ENCODE measurements around the gene MYBPC2. TPM values are rescaled to one million over a fixed set of nuclear protein-coding genes. Genes with fewer than 3 reads are reported as not detected.

MYBPC2 gene
- total RNA-seq, 1 donor: 0.10 TPM

DNA sequence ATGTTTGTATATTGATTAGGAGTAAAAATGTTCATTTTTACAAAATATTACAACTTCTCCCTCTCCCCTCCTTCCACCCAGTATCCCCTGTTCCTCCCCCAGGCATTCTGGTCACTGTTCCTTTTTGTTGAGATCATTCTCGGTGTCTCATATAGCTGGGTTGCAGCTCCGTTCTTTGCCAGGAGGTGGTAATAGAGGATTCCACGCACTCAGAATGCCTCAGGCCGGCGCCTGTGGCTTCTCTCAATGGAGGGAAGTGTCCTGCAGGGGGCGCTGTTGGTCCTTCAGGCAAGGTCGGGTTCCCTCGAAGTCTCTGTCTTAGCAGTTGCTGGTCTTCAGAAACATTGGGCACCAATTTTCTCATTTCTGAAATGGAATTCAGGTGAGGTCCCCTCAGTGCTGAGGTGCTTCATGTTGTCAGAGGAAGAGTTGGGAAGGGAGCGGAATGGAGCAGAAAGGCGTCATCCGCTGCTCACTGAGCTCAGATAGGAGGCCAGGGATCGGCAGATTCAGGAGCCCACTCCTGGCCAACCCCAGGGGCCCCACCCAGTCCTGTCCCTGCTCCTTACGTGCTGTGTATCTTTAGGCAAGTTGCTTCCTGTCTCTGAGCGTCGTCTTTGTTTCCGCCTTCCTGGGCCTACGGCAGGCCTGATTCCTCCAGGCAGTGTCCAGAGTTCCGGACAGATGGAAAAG, 54.3 kb downstream of the MYBPC2 start:
- no peaks in the 10 kb centered on the region for H3K27me3 ChIP-seq (ENCODE audit: insufficient read depth, low read length)
- peaks cover 29% of the 10 kb centered on the region for H3K4me1 ChIP-seq (ENCODE audit: insufficient read depth, low read length)
- no peak overlapping the region for H3K4me3 ChIP-seq (ENCODE audit: low read length)
- no peaks in the 10 kb centered on the region for H3K9me3 ChIP-seq (ENCODE audit: low read depth, low read length)

DNA sequence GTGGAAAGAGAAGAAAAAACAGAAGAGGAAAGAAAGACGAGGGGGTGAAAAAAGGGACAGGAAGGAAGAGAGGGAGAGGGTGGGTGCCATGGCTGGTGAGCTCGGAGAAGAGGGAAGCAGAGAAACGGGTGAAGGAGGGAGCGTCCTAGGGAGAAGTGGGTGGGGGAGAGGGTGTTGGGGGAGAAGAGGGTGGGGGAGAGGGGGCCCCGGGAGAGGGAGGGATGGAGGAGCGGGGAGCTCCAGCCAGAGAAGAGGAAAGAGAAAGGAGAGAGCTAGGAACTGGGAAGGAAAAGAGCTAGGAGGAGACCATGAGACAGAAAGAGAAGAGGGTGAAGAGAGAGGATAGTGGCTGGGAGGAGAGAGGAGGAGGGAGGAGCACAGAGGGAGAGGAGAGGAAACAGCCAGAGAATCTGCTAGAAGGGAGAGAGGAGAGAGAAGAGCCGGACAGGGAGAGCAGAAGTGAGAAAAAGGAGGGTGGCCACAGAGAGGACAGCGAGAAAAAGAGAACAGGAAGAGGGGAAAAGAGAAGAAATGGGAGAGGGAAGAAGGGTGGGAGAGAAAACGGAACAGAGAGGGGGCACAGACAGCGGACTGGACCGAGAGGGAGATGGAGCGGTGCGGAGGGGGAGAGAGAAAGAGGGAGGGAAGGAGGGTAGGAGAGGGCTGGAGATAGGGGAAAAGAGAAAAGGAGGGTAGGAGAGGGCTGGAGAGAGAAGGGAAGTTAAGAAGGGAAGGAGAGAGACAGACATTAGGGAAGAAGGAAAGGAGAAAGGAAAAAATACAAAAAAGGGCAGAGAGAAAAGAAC, 55.9 kb downstream of the MYBPC2 start:
- Histone ChIP-seq H3K9me3 (ENCODE audit: low read depth, low read length) (no peaks in the 10 kb centered on the region), H3K27me3 (ENCODE audit: insufficient read depth, low read length) (no peaks in the 10 kb centered on the region), H3K4me1 (ENCODE audit: insufficient read depth, low read length) (peaks cover 35% of the 10 kb centered on the region), H3K4me3 (ENCODE audit: low read length) (no peak overlapping the region)

DNA sequence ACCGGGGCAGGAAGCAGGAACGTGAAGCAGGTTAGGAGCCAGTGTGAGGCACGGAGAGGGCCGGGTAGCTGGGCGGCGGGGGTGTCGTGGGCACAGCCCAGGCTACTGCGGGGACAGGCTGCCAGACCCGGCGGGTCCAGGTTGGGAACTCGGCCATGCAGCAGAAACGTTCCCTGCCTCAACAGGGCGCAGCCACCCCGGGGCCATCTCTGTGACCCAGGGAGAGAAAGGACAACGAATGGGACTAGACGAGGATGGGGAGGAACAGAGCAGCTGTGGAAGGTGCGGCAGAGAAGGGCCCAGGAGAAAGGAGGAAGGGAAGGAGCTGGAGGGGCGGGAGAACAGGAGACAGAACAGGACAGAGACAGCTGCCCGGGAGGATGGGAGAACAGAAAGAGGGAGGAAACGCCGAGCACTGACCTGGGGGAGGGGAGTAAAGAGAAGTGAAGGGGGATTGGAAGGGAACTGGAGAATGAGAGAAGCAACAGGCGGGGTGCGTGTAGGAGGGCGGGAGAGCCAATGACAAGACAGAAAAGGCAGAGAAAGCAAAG, 56.8 kb downstream of the MYBPC2 start:
- Histone ChIP-seq H3K27me3 (ENCODE audit: insufficient read depth, low read length) (no peaks in the 10 kb centered on the region), H3K9me3 (ENCODE audit: low read depth, low read length) (no peaks in the 10 kb centered on the region), H3K4me1 (ENCODE audit: insufficient read depth, low read length) (peaks cover 35% of the 10 kb centered on the region), H3K4me3 (ENCODE audit: low read length) (no peak overlapping the region)

DNA sequence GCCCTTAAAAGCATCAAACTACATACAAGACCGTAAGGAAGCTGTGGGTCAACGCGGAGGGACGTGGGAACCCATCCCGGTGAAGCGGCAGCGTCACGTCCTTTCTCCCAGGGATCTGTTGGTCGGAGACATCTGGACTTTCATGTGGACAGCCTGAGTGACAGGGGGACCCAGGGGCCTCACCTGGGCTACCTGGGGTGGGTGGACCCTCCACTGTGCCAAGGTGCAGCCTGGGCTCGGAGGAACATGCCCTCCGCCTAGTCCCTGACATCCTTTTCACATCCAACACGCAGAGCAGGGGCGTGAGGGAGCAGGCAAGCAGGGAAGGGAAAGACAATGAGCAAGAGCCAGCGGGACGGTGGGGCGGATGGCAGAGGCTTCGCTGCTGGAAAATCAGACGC, 57.7 kb downstream of the MYBPC2 start:
- peaks cover 35% of the 10 kb centered on the region for H3K4me1 ChIP-seq (ENCODE audit: insufficient read depth, low read length)
- no peak overlapping the region for H3K4me3 ChIP-seq (ENCODE audit: low read length)
- H3K27me3 ChIP-seq (ENCODE audit: insufficient read depth, low read length): no peaks in the 10 kb centered on the region
- no peaks in the 10 kb centered on the region for H3K9me3 ChIP-seq (ENCODE audit: low read depth, low read length)

DNA sequence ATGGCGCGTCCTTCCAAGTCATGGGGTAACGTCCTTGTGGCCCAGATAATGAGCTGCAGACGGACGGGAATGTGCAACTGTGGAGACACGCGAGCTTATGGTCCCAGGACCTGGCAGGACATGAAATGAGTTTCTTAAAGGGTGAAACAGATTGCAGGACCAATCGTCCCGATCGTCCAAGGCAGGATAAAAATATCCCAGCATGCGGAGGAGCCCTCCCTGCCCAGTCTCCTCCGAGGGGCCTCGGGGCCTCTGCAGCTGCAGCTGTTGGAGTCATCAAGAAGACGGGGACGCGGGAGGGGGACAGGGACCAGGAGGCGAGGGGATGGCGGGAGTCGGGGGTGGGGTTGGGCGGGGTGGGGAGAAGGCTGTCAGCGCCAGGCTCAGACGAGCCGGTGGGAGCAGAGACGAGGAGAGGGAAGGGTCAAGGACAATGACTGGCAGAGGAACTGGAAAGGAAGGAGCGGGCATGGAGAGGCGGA, 58.3 kb downstream of the MYBPC2 start:
- Histone ChIP-seq H3K4me3 (ENCODE audit: low read length) (no peak overlapping the region), H3K27me3 (ENCODE audit: insufficient read depth, low read length) (no peaks in the 10 kb centered on the region), H3K9me3 (ENCODE audit: low read depth, low read length) (no peaks in the 10 kb centered on the region), H3K4me1 (ENCODE audit: insufficient read depth, low read length) (peaks cover 35% of the 10 kb centered on the region)

DNA sequence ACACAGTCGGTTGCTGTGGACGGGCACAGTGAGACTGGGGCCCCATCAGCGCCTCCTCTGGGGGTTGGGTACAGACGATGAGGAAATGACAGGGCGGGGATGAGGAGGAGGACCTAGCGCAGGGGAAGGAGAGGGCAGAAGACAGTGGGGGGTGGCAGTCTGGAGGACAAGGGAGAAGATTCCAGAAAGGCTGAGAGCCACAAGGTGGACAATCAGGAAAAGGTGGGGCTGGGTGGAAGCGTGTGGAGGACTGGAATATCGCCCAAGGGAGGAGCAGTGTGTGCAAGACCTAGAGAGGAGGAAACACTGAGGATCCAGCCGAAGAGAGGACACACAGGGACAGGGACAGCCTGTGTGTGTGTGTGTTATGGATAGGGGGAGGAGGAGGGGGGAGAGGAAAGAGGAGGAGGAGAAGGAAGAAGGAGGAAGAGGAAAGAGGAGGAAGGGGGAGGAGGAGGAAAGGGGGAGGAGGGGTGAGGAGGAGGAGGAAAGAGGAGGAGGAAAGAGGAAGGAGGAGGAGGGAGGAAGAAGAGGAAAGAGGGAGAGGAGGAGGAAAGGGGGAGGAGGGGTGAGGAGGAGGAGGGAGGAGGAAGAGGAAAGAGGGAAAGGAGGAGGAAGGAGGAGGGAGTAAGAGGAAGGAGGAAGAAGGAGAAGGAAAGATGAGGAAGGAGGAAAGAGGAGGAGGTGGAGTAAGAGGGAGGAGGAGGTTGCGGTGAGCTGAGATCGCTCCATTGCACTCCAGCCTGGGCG, 59.8 kb downstream of the MYBPC2 start:
- Histone ChIP-seq H3K9me3 (ENCODE audit: low read depth, low read length) (no peaks in the 10 kb centered on the region), H3K4me3 (ENCODE audit: low read length) (no peak overlapping the region), H3K4me1 (ENCODE audit: insufficient read depth, low read length) (peaks cover 28% of the 10 kb centered on the region), H3K27me3 (ENCODE audit: insufficient read depth, low read length) (no peaks in the 10 kb centered on the region)

DNA sequence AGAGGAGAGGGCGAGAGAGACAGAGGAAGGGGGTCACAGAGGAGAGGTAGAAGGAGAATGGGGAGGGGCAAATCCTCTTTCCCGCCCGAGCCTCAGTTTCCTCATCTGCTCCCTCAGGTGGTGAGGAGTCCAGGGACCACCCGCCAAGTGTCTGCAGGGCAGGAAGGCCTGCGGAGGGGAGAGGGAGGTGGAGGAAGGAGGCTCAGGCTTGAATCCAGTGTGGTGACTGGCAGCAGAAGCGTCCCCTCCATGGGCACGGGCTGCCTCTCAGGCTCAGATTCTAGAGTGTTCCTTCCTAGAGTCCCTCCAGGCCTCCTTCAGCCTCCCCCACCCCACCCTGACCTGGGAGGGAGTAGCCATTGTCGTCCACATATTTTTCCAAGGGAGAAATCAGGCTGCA, 60.5 kb downstream of the MYBPC2 start:
- Histone ChIP-seq H3K4me1 (ENCODE audit: insufficient read depth, low read length) (peaks cover 25% of the 10 kb centered on the region), H3K27me3 (ENCODE audit: insufficient read depth, low read length) (no peaks in the 10 kb centered on the region), H3K9me3 (ENCODE audit: low read depth, low read length) (no peaks in the 10 kb centered on the region), H3K4me3 (ENCODE audit: low read length) (no peak overlapping the region)

DNA sequence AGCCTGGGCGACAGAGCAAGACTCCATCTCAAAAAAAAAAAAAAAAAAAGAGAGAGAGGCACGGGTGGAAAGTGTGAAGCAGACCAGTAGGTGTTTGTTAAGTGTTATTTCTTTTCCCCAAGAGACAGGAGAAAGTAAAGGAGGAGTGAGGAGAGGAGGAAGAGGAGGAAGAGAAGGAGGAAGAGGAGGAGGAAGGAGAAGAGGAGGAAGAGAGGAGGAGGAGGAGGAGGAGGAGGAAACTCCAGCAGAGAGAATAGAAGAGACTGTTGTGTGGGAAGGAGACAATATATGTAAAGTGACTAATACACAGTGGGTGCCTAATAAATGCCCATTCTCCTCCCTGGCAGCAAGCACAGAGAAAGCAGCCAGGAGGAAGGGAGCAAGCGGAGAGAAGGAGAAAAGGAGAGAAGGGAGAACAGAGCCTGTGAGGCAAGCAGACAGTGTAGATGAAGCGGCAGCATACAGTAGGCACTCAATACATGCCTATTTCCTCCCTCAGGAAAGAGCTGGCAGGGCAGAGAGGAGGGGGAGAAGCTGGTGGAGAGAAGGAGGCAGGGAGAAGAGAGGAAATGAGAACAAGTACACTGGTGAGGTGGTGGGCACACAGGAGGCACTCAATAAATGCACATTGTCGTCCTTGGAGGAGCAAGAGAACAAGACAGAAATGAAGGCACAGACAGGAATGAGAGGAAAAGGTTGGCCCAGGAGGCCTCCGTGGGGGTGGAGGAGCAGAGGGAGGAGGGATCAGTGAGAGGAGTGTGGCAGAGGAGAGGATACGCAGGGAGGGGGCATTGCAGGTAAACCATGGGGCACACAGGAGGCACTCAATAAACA, 61.7 kb downstream of the MYBPC2 start:
- H3K4me1 ChIP-seq (ENCODE audit: insufficient read depth, low read length): peaks cover 16% of the 10 kb centered on the region

DNA sequence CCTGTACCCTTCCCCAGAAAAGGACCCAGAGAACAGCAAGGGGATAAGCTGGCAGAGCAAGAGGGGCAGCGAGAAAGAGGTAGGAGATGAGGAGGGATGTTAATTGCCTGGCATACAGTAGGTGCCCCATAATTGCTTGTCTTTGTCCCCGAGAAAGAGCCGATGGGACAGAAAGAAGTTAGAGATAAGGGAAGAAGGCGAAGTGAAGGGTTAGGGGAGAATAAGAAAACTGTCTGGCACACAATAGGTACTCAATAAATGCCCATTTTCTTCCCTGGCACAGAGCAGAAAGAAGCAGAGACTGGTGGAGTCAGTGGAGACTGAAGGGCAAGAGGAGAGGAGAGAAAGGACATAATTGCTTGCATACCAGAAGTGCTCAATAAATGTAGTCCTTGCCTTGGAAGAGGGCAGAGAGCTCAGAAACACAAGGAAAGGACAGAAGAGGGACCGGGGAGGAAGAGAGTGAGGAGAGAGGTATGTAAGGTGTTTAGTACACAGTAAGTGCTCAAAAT, 62.4 kb downstream of the MYBPC2 start:
- H3K27me3 ChIP-seq (ENCODE audit: insufficient read depth, low read length): no peaks in the 10 kb centered on the region
- H3K4me3 ChIP-seq (ENCODE audit: low read length): no peak overlapping the region
- peaks cover 12% of the 10 kb centered on the region for H3K4me1 ChIP-seq (ENCODE audit: insufficient read depth, low read length)

More for the DNA sequence above, 61.7 kb downstream of the MYBPC2 start:
- Histone ChIP-seq H3K27me3 (ENCODE audit: insufficient read depth, low read length) (no peaks in the 10 kb centered on the region), H3K4me3 (ENCODE audit: low read length) (no peak overlapping the region), H3K9me3 (ENCODE audit: low read depth, low read length) (no peaks in the 10 kb centered on the region)

DNA sequence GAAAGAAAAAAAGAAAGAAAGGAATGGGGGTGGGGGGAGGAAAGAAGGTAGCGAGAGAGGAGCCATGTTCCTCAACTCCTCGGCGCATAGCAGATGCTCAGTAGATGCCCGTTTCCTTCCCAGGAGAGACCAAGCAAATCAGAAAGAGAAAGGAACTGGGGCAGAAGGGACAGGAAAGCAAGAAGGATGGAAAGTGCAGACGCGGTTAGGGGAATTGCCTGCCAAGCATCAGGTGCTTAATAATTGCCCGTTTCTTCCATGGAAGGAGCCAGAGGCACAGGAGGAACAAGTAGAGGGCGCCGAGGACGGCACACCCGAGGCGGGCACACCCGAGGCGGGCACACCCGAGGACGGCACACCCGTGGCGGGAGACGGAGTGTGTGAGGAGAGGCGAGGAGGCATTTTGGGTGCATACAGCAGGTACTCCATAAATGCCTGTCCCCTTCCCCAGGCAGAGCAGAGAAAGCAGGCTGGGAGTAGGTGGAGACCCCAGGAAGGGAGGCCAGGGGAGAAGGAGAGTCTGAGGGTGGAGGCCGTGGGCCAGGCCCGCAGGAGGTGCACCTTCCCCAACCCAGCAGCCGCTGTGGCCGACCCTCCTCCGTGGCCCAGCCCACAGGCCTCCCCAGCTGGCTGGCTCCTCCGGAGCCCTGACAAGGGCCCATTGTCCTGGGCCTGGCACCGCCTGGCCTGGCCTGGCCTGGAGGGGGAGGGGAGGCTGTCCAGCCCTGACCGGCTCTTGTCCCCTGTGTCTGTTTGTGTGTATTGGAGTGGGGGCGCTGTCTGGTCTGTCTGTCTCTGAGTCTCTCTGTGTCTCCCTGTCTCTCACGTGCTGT, 63.7 kb downstream of the MYBPC2 start:
- Histone ChIP-seq H3K4me1 (ENCODE audit: insufficient read depth, low read length) (peaks cover 11% of the 10 kb centered on the region), H3K9me3 (ENCODE audit: low read depth, low read length) (no peaks in the 10 kb centered on the region), H3K4me3 (ENCODE audit: low read length) (no peak overlapping the region), H3K27me3 (ENCODE audit: insufficient read depth, low read length) (no peaks in the 10 kb centered on the region)

More for the DNA sequence above, 62.4 kb downstream of the MYBPC2 start:
- H3K9me3 ChIP-seq (ENCODE audit: low read depth, low read length): no peaks in the 10 kb centered on the region

DNA sequence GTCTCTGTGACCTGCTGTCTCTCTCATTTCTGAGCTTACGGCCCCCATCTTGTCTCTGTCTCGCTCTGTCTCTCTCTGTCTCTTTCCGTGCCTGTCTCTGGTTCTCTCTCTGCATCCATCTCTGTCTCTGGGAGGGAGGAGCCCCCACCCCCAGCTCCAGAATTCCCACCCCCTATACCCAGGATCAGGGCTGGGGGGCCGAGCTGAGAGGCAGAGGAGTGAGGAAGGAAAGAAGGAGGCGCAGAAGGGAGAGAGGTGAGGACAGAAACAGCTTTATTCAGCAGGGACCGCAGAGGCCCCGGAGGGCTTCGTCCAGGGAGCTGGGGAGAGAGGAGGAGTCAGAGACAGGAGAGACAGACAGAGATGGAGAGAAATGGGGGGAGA, 64.3 kb downstream of the MYBPC2 start:
- H3K27me3 ChIP-seq (ENCODE audit: insufficient read depth, low read length): no peaks in the 10 kb centered on the region
- no peaks in the 10 kb centered on the region for H3K9me3 ChIP-seq (ENCODE audit: low read depth, low read length)
- peaks cover 5% of the 10 kb centered on the region for H3K4me1 ChIP-seq (ENCODE audit: insufficient read depth, low read length)
- no peak overlapping the region for H3K4me3 ChIP-seq (ENCODE audit: low read length)

DNA sequence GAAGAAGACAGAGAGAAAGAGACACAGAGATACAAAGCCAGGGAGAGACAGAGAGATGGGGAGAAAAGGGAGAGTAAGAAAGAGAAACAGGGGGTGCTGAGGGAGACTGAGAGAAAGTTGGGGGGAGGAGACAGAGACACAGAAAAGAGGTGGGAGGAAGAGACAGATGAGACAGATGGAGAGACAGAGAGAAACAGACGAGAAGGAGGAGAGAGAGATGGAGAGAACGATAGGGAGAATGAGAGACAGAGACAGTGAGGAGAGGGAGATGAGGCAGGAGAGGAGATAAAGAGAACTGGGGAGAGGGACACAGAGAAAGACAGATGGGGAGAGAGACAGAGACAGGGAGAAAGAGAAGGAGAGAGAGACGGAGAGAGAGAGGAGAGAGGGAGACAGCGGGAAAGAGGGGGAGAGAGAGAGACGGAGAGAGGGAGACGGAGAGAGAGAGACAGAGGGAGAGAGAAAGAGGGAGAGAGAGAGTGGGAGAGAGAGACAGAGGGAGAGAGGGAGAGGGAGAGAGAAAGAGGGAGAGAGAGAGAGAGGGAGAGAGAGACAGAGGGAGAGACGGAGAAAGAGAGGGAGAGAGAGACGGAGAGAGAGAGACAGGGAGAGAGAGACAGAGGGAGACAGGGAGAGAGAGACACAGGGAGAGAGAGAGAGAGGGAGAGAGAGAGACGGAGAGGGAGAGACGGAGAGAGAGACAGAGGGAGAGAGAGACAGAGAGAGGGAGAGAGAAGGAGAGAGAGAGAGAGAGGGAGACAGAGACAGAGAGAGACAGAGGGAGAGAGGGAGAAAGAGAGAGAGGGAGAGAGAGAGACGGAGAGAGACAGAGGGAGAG, 65.7 kb downstream of the MYBPC2 start:
- Histone ChIP-seq H3K4me1 (ENCODE audit: insufficient read depth, low read length) (no peaks in the 10 kb centered on the region), H3K27me3 (ENCODE audit: insufficient read depth, low read length) (no peaks in the 10 kb centered on the region), H3K4me3 (ENCODE audit: low read length) (no peak overlapping the region)

More for the DNA sequence above, 65.7 kb downstream of the MYBPC2 start:
- H3K9me3 ChIP-seq (ENCODE audit: low read depth, low read length): no peaks in the 10 kb centered on the region

All from mononuclear cell (primary cell).